Glutamatergic neuron (in vitro differentiated cells): Measurements from ENCODE around the gene TMEM86A. TPM values are rescaled to one million over a fixed set of nuclear protein-coding genes. Genes with fewer than 3 reads are reported as not detected.

Experiments used
- DNase-seq: peaks from one replicate; pipeline ENCODE4 v3.0.0; 2022
- H3K27ac Mint-ChIP-seq: one replicate; pipeline ENCODE4 v1.8.0; 2020; ENCODE audit warnings: mild to moderate bottlenecking, mixed read lengths, inconsistent platforms; ENCODE audit not compliant: unreplicated experiment
- H3K27me3 Mint-ChIP-seq: one replicate; pipeline ENCODE4 v1.8.0; 2020; ENCODE audit warnings: mild to moderate bottlenecking, moderate library complexity, mixed read lengths, inconsistent platforms; ENCODE audit not compliant: unreplicated experiment
- H3K36me3 Mint-ChIP-seq: one replicate; pipeline ENCODE4 v1.8.0; 2020; ENCODE audit warnings: mild to moderate bottlenecking, mixed read lengths, inconsistent platforms; ENCODE audit not compliant: unreplicated experiment
- H3K4me1 Mint-ChIP-seq: one replicate; pipeline ENCODE4 v1.8.0; 2020; ENCODE audit warnings: mild to moderate bottlenecking, low read depth, mixed read lengths, inconsistent platforms; ENCODE audit not compliant: unreplicated experiment
- H3K4me3 Mint-ChIP-seq: one replicate; pipeline ENCODE4 v1.8.0; 2020; ENCODE audit warnings: mild to moderate bottlenecking, mixed read lengths, inconsistent platforms; ENCODE audit not compliant: unreplicated experiment
- H3K9me3 Mint-ChIP-seq: one replicate; pipeline ENCODE4 v1.8.0; 2020; ENCODE audit warnings: mild to moderate bottlenecking, moderate library complexity, mixed read lengths, inconsistent platforms; ENCODE audit not compliant: unreplicated experiment
- total RNA-seq: library from RNA; stranded (reverse); fragmentation: NEBNext Ultra II Directional; extraction: Animal tissue kit (Norgen Biotek cat#: 25700); gene quantifications from one replicate; pipeline ENCODE4 v1.2.1, GENCODE V29; 2021; ENCODE audit not compliant: unreplicated experiment
- TF ChIP-seq, protein P1 (sequence below): fragments of 200-600 bp; sonication (generic); IDR thresholded peaks from one replicate; pipeline ENCODE4 v1.5.0; 2021; ENCODE audit not compliant: partially characterized antibody, unreplicated experiment

Gene TMEM86A
- total RNA-seq, 1 donor from 2014 or later = 5.4 TPM

DNA sequence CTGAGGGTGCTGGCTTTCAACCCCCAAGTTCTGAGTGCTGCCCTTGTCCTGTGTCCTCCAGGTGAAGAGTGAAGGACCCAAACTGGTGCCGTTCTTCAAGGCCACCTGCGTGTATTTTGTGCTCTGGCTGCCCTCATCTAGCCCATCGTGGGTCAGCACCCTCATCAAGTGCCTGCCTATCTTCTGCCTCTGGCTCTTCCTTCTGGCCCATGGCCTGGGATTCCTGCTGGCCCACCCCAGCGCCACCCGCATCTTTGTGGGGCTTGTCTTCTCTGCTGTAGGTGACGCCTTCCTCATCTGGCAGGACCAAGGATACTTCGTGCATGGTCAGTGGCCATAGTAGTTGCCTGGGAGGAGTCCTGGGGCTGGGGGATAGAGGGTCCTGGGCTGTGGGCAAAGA, 2.3 kb downstream of the TMEM86A start:
- TF ChIP-seq, protein P1, sequence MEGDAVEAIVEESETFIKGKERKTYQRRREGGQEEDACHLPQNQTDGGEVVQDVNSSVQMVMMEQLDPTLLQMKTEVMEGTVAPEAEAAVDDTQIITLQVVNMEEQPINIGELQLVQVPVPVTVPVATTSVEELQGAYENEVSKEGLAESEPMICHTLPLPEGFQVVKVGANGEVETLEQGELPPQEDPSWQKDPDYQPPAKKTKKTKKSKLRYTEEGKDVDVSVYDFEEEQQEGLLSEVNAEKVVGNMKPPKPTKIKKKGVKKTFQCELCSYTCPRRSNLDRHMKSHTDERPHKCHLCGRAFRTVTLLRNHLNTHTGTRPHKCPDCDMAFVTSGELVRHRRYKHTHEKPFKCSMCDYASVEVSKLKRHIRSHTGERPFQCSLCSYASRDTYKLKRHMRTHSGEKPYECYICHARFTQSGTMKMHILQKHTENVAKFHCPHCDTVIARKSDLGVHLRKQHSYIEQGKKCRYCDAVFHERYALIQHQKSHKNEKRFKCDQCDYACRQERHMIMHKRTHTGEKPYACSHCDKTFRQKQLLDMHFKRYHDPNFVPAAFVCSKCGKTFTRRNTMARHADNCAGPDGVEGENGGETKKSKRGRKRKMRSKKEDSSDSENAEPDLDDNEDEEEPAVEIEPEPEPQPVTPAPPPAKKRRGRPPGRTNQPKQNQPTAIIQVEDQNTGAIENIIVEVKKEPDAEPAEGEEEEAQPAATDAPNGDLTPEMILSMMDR = no peak
- Mint-ChIP-seq H3K9me3 (peaks cover 8% of the 10 kb centered on the region), H3K27ac (no peak overlapping the region), H3K4me1 (no peaks in the 10 kb centered on the region), H3K27me3 (peaks cover 10% of the 10 kb centered on the region), H3K36me3 (no peaks in the 10 kb centered on the region), H3K4me3 (peak overlapping the region; percentile 11)
- no peak for DNase-seq

DNA sequence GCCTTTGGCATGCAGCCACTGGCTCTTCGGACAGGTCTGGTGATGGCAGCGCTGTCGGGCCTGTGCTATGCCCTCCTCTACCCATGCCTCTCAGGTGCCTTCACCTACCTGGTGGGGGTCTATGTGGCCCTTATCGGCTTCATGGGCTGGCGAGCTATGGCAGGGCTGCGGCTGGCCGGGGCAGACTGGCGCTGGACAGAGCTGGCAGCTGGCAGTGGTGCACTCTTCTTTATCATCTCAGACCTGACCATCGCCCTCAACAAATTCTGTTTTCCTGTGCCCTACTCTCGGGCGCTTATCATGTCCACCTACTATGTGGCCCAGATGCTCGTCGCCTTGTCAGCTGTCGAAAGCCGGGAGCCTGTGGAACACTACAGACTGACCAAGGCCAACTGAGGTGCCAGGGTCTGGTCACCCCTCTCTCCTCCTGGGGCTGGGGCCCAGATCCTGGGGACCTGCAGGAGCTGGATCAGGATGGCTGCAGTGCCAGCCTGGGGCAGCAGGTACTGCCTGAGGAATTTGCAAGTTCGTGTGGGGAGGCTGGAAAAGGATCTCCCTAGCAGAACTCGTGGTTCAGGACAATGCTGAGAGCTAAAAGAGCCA, 3.1 kb downstream of the TMEM86A start:
- peaks cover 3% of the 10 kb centered on the region for H3K4me1 Mint-ChIP-seq
- peaks cover 8% of the 10 kb centered on the region for H3K9me3 Mint-ChIP-seq
- no peak overlapping the region for H3K27ac Mint-ChIP-seq
- no peak for DNase-seq
- H3K27me3 Mint-ChIP-seq = peaks cover 10% of the 10 kb centered on the region
- TF ChIP-seq, protein P1 = no peak
- no peaks in the 10 kb centered on the region for H3K36me3 Mint-ChIP-seq
- H3K4me3 Mint-ChIP-seq = no peak overlapping the region

DNA sequence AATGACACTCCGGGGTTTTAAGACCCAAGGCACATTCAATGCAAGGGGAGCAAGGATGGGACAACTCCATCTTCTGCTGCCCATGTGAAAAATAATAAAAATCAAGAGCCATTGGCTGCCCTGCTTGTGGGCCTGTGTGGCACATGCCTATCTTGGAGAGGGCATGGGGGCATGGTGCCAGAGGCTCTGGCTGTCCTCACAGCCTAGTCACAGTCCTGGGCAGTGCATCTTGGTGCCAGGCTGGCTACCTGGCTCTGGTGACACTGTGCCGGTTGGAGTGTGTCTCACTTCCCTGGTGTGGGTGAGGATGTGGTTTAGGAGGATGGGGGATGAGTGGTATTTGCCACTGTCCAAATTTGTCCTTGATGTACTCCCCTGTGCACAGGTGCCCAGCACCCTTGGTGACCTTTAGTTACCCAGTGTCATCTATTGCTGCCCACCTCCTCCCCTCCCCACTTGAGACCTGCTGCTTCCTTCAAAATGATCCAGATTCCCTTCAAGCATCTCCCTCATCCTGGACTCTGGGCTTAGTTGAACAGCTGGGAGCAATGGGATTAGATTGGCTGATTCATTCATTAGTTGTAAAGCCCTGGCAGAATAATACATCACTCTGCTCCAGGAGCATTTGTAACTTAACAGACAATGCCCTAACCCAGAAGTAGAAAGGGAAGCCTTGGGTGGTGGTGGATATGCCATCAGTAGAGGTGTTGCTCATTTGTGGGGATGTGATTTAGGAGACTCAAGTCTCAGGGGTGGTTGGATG, 4.6 kb downstream of the TMEM86A start:
- Mint-ChIP-seq H3K27ac (no peak overlapping the region), H3K9me3 (peaks cover 7% of the 10 kb centered on the region), H3K36me3 (no peaks in the 10 kb centered on the region), H3K27me3 (peaks cover 10% of the 10 kb centered on the region), H3K4me3 (no peak overlapping the region), H3K4me1 (peaks cover 3% of the 10 kb centered on the region)
- TF ChIP-seq, protein P1 = no peak
- DNase-seq = no peak

DNA sequence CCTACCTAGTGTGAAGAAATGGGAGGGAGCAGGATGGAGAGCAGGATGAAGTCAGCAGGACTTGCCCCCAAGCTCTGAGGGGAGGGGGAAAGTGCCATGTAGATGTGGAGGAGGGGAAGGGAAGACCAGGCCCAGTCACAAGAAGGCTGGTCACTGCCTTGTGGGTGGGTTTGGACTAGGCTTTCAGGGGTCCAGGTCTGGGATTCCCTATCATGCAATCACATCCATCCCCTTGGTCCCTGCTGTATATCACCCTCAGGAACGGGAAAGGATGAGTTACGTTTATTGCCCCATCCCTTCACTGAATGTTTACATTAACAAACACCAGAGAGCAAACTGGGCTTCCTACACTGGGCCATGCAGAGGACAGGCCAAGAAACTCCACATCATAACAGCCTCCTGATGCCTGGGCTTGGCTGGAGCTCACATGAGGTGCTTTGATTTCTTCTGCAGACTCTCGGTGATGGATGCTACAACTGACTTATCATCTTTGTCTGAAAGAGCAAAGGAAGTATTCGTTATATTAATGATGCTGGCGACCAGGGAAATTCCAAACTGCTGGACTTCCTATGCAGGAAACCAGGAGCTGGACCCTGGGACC, 5.6 kb downstream of the TMEM86A start:
- Mint-ChIP-seq H3K27ac (no peak overlapping the region), H3K27me3 (peaks cover 9% of the 10 kb centered on the region), H3K4me3 (no peak overlapping the region), H3K9me3 (peaks cover 5% of the 10 kb centered on the region), H3K36me3 (no peaks in the 10 kb centered on the region), H3K4me1 (peaks cover 3% of the 10 kb centered on the region)
- TF ChIP-seq, protein P1 = no peak
- no peak for DNase-seq

DNA sequence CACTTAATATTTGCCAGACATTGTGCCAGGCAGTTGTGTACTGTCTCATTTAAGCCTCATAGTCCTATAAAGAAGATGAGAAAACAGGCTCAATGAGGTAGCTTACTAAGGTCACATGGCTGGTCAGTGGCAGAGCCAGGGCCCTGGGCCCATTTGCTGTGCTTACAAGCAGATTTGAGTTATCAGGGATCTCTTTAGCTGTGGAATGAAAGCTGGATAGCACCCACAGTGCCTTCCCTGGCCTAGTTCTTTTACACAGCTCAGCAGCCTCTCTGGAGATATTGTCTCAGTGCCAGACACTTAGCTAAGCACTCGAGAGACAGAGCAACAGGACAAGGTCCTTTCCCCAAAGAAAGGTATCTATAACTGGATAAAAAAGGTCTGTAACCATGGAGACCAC, 6.1 kb downstream of the TMEM86A start:
- H3K27me3 Mint-ChIP-seq = peaks cover 9% of the 10 kb centered on the region
- H3K4me1 Mint-ChIP-seq = peaks cover 3% of the 10 kb centered on the region
- no peak overlapping the region for H3K27ac Mint-ChIP-seq
- DNase-seq = no peak
- peaks cover 2% of the 10 kb centered on the region for H3K9me3 Mint-ChIP-seq
- TF ChIP-seq, protein P1 = no peak
- no peak overlapping the region for H3K4me3 Mint-ChIP-seq
- H3K36me3 Mint-ChIP-seq = no peaks in the 10 kb centered on the region
